HTR-8/SVneo (cell line): ENCODE measurements around the gene NLRP9.
"Not testable (repeated sequence)": the region's sequence is repeated elsewhere in the genome, so short reads cannot be mapped to it uniquely, and the experiment has no call there.

Experiments used
- DNase-seq: peaks from one replicate; pipeline ENCODE4 v3.0.0; 2011; ENCODE audit warnings: low spot score, mixed read lengths; ENCODE audit not compliant: insufficient read length
- FAIRE-seq: peaks from 2 replicates; lab custom pipeline; 2011; peaks lifted over from hg19 to GRCh38; lab: Jason Lieb, UNC

NLRP9 gene

GRCh38 chr19:55738302-55738701, at the start of gene NLRP9:
Gene NLRP9, minus strand, starts transcription at chr19:55738402. Its CDS starts 28 bp downstream, at chr19:55738374.
- FAIRE-seq (no peak), DNase-seq (no peak)

GRCh38 chr19:55781112-55781511, 42.9 kb upstream of the NLRP9 start:
- no peak for FAIRE-seq

GRCh38 chr19:55778331-55778730, 40.1 kb upstream of the NLRP9 start:
- FAIRE-seq (no peak), DNase-seq (no peak)

More at GRCh38 chr19:55781112-55781511, 42.9 kb upstream of the NLRP9 start:
- DNase-seq = no peak

- no peak for DNase-seq
- no peak for FAIRE-seq
Observed at GRCh38 chr19:55777528-55777927, 39.3 kb upstream of the NLRP9 start.

- not testable (repeated sequence) for DNase-seq, FAIRE-seq
Observed at GRCh38 chr19:55769632-55770031, 31.4 kb upstream of the NLRP9 start.

DNA sequence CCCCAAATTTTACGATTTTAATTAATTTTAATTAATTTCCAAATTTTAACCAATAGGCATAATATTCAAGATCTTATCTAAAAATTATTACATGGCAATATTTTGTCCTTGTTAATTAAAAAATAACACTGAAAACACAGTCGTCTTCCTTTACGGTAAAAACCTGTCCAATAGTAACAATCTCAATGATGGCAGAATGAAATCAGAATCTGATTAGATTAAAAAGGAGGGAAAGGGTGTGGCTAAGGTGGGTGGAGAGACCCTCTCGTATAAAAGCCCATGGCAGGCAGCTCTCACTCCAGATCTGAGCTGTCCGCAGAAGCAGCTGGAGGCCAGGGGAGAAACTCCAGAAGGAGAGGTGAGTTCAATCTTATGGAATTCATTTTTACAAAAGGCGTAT, 30.6 kb upstream of the NLRP9 start, which contains the start of gene RFPL4AL1:
Gene RFPL4AL1, plus strand, starts transcription at position 301 of the 400 bp plus-strand sequence. CDS start 2,687 bp downstream, outside the sequence.
- DNase-seq, FAIRE-seq: not testable (repeated sequence)

DNA sequence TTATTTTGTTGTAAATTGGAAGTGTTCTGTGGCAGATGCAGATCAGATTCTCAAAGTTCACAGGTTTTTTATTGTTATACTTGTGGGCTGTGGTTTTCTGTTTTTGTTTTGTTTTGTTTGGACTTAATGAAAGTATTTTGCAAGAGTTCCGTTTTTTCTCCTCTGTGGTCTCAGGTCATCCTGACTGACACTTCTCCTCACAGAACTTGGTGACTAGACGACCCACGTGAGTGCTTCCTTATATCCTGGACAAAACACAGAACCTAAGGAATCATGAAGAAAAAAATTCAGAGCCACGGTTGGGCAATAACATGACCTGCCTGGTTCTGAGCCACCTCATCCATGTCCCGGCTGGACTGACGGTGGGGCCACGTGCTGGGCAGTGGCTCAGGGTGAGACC, 28.3 kb upstream of the NLRP9 start:
- FAIRE-seq = no peak
- DNase-seq = no peak

GRCh38 chr19:55758797-55759196, 20.6 kb upstream of the NLRP9 start, which contains the start of gene RFPL4A:
Gene RFPL4A, plus strand, starts transcription at chr19:55759097. Its CDS starts 2,704 bp downstream, at chr19:55761801.
- not testable (repeated sequence) for FAIRE-seq, DNase-seq

- DNase-seq, FAIRE-seq: not testable (repeated sequence)
Observed at GRCh38 chr19:55756808-55757207, 18.6 kb upstream of the NLRP9 start.

DNA sequence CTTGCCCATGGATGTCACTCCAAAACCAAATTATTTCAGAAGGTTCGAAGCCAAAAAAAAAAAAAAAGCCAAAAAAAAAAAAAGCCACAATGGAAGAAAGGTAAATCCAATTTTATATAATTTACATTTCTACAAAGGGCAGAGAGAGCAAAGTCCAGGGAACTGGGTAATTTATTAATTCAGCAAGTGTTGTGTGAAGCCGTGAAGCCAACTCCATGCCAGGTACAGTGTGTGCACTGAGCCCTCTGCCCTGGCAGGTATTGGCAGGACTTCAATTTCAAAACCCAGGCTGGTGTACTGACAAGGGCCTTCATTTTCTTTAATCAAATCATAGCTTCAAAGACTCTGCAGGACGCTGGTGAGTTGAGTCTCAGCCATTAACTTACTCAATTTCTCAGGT, 15.2 kb upstream of the NLRP9 start:
- no peak for FAIRE-seq

DNA sequence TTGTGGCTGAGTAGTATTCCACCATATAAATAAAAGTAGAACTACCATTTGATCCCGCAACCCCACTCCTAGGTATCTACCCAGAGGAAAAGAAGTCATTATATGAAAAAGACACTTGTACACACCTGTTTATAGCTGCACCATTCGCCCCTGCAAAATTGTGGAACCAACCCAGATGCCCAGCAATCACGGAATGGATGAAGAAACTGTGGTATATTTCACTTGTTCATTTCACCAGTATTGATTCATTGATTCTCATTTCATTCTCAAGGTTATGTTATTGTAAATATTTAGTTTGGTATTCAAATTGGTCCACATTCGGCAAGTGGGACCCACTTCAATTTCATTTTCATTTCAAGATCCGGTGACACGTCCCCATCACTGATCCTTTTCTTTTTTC, 12.5 kb upstream of the NLRP9 start:
- no peak for DNase-seq

More for the DNA sequence above, 15.2 kb upstream of the NLRP9 start:
- DNase-seq = no peak

DNA sequence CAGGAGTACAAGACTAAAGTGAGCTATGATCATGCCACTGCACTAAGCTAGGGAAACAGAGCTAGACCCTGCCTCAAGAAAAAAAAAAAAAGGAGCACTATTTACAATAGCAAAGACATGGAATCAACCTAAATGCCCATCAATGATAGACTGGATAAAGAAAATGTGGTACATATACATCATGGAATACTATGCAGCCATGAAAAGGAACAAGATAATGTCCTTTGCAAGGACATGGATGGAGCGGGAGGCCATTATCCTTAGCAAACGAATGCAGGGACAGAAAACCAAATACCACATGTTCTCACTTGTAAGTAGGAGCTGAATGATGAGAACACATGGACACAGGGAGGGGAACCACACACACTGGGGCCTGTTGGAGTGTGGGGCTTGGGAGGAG, 7.8 kb downstream of the NLRP9 start:
- DNase-seq, FAIRE-seq: not testable (repeated sequence)

More for the DNA sequence above, 12.5 kb upstream of the NLRP9 start:
- FAIRE-seq = no peak

- FAIRE-seq (no peak), DNase-seq (no peak)
Observed at GRCh38 chr19:55723491-55723890, 14.7 kb downstream of the NLRP9 start.

- DNase-seq (no peak), FAIRE-seq (no peak)
Observed at GRCh38 chr19:55720801-55721200, 17.4 kb downstream of the NLRP9 start.

DNA sequence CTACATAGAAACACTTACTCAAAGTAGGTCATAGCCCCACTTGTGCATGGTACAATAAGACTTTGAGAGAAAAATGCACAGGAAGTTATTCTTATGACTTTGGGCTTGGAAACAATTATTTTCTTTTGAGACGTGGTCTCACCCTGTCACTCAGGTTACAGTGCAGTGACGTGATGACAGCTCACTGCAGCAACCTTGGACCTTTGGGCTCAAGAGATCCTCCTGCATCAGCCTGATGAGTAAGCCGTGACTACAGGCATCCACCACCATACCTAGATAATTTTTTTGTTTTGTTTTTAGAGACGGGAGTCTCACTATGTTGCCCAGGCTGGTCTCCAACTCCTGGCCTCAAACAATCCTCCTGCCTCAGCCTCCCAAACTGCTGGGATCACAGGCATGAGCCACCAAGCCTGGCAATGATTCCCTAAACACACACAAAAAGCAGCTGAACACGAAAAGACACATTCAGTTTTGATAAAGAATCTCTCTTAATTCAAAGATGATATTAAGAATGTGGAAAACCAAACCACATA, 17.9 kb downstream of the NLRP9 start:
- DNase-seq = no peak
- no peak for FAIRE-seq

DNA sequence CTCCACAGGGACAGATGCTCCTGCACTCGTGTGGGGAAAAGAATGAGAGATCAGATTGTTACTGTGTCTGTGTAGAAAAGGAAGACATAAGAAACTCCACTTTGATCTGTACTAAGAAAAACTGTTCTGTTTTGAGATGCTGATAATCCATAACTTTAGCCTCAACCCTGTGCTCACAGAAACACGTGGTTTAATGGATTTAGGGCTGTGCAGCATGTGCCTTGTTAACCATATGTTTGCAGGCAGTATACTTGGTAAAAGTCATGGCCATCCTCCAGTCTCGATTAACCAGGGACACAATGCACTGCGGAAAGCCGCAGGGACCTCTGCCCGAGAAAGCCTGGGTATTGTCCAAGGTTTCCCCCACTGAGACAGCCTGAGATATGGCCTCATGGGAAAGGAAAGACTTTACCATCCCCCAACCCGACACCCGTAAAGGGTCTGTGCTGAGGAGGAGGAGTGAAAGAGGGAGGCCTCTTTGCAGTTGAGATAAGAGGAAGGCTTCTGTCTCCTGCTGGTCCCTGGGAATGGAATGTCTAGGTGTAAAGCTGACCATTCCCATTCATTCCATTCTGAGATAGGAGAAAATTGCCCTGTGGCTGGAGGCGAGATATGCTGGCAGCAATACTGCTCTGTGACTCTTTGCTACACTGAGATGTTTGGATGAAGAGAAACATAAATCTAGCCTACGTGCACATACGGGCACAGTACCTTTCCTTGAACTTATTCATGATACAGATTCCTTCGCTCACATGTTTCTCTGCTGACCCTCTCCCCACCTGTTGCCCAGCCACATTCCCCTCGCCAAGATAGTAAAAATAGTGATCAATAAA, 20.1 kb downstream of the NLRP9 start:
- not testable (repeated sequence) for DNase-seq, FAIRE-seq

DNA sequence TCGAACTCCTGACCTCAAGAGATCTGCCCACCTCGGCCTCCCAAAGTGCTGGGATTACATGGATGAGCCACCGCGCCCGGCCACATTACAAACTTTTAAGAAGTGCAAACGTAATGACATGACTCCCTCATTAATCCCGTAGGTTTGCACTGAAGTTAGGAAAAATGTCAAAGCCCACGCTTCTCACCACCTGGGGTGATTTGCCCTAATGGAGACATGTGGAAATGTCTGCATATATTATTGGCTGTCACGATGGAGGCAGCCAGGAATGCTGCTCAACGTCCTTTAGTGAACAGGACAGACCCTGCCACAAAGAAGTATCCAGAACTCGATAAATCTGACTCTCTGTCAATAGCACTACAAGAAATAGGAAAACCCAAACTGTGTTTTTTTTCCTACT, 21.0 kb downstream of the NLRP9 start:
- no peak for FAIRE-seq

GRCh38 chr19:55716531-55716930, 21.7 kb downstream of the NLRP9 start:
- FAIRE-seq = no peak
- no peak for DNase-seq

More for the DNA sequence above, 21.0 kb downstream of the NLRP9 start:
- DNase-seq = no peak

DNA sequence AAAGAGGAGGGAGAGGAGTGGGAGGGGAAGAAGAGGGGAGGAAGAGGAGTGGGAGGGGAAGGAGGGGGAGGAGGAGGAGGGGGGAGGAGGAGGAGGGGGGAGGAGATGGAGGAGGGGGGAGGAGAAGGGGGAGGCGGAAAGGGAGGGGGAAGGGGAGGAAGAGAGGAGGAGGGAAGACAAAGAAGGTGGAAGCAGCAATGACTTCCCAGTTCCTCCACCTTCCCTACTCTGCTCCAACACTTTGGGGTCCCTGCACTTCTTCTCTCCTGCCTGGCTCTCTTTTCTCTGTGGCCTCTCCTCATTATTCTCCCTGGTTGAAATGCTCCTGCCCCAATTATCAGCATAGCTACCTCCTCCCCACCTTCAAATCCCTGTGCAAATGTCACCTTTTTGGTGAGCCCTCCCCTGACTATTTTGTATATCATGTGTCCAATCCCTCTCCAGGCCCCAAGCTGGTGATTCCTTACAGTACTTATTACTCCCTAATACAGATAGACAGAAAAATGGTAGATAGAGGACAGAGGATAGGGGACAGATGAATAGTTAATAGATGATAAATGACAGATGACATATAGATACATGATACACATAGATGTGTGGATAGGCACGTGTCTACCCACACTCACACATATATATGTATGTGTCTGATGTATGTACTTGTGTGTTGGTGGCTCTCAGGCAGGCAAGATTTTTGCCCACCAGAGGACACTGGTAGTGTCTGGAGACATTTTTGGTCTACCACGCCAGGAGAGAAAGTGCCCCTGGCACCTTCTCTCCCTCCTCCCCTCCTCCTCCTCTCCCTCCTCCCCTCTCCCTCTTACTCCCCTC, 25.2 kb downstream of the NLRP9 start:
- FAIRE-seq (no peak), DNase-seq (no peak)

DNA sequence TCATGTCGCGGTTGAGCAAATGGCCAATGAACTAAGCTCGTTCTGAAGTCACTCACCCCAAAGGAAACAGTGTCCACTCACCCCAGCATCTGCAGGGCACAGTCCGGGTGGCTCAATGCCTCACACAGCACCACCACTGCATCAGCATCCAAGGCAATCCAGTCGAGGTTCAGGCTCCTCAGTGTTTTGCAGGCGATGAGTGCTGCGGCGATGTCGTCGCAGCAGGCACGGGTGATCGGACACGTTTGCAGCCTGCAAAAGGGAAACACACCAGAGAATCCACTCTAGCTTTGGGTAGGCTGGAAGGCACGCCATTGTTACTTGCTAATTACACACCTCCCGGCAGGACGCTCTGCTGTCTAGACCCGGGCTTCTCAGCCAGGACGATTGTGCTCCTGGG, 26.5 kb downstream of the NLRP9 start:
- DNase-seq (no peak), FAIRE-seq (no peak)
